Inflammatory macrophage treated with lipopolysaccharide for 4 hours (primary cell): ENCODE data around the gene EPAS1.

Experiments
- DNase-seq: peaks from one replicate; pipeline ENCODE4 v3.0.0-alpha.2; 2020

The EPAS1 gene

DNA sequence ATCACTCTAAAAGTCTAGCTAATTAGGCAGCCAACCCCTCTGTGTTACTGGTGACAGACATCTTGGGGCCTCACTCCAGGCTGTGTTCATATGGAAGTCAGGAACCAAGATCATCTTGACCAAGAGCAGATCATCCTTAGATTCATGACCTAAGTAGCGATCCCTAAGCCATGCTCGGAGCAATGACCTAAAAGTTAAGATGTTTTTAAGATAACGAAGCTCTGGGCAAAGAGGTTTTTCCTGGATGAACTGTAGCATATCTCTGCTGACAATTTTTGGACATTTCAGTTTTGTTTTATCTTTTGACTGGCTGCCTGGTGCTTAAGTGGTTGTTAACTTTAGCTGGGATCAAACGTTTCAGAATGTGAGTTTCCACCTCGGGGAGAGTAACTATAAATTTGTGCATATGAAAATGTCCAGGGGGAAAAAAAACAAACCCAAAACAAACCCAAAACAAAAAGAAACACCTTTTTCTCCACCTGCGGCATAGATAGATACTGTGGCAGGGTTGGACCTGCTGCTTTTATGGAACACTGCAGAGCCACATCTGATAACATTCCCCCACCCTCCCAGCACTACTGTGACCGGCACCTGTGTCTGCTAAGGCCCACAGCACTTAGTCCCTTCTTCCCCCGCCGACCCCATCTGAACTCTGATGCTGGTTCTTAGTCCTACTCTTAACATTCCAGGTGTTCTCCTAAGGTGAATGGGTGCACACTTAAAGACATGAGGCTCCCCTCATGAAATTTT lies 45.5 kb downstream of the EPAS1 start:
- no peak for DNase-seq

GRCh38 chr2:46344706-46345105 lies 47.5 kb downstream of the EPAS1 start:
- no peak for DNase-seq

DNA sequence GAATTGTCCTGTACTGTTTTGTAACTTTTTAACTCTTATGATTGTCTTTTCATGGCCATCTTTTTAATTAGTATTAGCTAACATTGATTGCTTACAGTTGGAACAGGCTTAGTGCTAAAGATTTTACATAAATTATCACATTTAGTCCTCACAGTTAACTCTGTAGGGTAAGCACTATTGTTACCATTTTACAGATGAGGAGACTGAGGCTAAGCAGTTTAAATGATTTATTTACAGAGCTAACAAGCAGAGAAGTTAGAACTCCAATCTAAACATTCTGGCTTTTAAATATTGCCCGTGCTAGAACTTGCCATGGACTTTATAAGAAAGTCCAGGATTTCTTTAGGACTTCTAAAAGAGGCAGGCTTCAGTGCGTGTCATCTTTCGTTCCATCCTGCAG lies 48.6 kb downstream of the EPAS1 start:
- no peak for DNase-seq

- DNase-seq, result no peak
Observed at GRCh38 chr2:46346719-46347118, 49.5 kb downstream of the EPAS1 start.

GRCh38 chr2:46347648-46348280 lies 50.6 kb downstream of the EPAS1 start:
- no peak for DNase-seq

- DNase-seq, result no peak
Observed at GRCh38 chr2:46349115-46349547, 51.9 kb downstream of the EPAS1 start.

- DNase-seq, result no peak
Observed at GRCh38 chr2:46350029-46350689, 53.0 kb downstream of the EPAS1 start.

DNA sequence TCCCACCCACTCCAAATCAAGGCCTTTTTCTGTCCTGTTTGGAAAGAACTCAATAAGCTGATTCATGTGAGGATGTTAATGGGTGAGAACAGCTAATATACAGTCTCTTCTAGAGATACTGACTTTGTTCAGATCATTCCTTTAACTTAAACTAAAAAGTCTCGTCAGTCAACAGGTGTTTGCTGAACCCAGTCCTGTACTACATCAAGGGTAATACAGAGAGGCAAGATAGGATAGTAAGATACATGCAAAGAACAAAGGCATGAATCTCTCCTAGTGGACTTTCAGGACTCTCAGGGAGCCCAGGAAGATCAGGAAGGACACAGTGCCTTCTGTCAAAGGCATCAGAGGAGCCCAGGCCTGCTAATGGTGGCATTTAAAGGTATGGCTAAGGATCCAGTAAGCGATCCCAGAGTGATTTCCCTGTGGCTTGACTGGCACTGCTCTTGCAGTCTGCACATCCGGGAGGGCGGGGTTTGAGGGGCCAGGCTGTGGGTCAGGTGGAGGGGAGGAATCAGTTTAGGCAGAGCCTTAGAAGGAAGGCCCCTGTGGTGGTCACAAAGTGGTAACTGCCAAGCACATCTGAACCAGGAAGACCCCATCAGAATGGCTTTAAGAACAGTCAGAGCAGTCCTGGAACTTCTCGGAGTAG lies 54.0 kb downstream of the EPAS1 start:
- no peak for DNase-seq

DNA sequence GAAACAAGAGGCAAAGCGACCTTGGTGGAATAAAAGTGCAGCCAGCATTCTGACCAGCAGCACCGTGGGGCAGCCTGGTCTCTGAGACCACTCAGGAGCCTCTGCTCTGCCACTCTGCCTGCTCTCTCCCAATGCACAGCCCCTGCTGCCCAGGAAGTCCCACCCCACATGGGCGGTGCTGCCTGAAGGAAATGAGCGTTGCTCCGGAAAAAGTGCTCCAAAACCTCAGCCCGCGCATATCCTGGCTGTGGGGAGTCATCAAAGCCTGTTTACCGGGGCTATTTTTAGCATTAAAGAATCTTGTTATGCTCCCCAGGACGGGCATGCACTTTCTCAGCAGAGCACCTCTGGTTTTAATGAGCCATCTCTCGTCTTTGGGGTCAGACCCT lies 54.5 kb downstream of the EPAS1 start:
- no peak for DNase-seq

- no peak for DNase-seq
Observed at GRCh38 chr2:46352621-46353020, 55.4 kb downstream of the EPAS1 start.

DNA sequence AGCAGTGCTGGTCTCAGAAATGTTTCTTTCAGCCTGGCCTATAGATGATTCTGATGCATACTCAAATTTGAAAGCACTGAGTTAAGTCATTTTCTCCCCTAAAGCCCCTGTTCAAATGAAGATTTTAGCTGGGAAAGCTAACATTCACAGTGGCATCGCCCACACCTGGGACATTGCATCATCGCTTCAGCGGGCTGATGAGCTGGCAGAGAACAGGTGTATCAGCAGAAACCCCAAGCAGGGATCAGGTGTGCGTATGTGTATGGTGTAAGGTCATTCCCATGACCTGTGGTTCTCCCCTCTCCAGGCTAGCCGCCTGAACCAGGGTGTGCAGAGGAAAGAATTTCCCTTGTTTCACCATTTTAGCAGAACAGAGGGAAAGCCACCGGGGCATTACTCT lies 56.3 kb downstream of the EPAS1 start:
- DNase-seq, result no peak

GRCh38 chr2:46355756-46356155 lies 58.5 kb downstream of the EPAS1 start:
- no peak for DNase-seq

DNA sequence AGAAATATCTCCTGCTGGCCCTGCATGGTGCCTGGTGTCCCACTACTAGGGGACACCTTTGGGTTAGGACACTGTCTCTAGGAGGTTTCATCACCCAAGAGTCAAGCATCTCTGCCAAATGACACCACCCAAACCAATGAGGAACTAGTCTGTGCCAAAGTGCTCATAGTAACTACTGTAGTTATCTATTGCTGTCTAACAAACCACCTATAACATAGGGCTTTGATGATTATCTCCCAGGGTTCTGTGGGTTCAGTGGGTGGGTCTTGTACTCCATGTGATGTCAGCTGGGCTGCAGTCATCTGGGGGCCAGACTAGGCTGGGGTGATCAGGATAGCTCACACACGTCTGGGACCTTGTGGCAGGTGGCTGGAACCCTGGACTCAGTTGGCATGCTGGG lies 59.8 kb downstream of the EPAS1 start:
- DNase-seq, result no peak

GRCh38 chr2:46358713-46359112 lies 61.5 kb downstream of the EPAS1 start:
- DNase-seq, result no peak

GRCh38 chr2:46360303-46360702 lies 63.1 kb downstream of the EPAS1 start:
- DNase-seq, result no peak

- peak; percentile 7 for DNase-seq
Observed at GRCh38 chr2:46361920-46362666, 64.9 kb downstream of the EPAS1 start.

GRCh38 chr2:46362667-46363012 lies 65.4 kb downstream of the EPAS1 start:
- DNase-seq, result no peak

GRCh38 chr2:46363535-46364170 lies 66.4 kb downstream of the EPAS1 start:
- peak; percentile 85 for DNase-seq

DNA sequence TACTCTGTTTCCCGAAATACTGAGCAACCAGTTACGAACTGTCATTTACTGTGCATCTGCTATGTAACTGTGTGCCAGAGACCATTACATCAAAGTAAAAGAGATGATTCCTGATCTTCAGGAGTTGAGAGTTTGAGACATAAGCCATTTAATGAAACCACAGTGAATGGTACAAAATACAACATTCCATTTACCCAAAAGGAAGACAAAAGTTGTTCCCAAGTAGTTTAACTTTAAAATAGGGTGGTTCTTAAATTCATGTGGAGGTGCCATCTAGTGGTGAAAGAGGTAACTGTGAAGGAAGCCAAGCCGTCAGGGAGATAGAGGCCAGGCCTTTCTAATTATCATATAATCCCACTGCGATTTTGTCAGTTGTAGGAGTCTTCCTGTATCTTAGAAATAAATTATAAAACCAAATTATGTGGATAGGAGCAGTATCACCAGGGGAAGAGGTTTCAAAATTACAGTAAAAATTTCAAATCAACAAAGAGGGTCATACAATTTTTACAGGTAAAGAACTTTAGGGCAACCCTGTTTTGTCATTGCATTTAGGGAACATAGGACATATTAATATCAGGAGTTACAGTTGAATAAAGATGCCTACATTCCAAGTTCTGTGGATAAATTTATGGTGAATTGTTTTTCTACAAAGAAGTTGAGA lies 67.7 kb downstream of the EPAS1 start:
- peak; percentile 61 for DNase-seq

DNA sequence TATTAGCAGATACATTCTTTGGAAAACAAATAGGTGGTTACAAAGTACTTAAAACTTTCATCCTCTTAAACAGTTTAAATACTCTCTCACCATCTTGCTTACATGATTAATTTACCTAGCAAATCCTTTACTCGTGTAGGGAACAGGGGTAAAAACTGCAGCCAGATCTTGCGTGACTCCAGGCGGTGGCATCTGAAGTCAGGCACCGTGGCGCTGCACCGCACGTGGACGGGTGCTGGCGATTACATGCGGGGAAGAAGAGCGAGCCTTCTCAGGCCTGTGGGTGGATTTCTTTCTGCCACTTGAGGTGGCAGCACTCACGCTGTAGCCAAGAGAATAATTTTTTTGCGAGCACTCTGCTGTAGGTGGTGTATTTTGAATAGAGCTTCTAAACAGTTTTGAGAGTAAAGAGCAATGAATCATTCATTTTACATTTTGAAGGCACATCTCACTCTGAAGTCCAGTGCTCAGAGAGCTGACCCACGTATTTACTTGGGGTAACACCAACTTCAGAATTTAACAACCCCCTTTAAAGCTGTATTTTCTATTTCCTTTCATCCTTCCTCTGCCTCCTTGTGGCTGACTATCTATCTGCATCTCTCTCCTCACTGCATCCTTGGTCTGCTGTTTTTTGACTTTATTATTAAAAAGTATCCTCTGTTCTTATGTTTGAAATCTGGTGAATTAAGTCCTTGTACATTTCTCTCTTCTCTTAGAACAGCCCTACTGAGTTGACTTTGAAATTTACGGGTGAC lies 68.9 kb downstream of the EPAS1 start:
- DNase-seq, result no peak

DNA sequence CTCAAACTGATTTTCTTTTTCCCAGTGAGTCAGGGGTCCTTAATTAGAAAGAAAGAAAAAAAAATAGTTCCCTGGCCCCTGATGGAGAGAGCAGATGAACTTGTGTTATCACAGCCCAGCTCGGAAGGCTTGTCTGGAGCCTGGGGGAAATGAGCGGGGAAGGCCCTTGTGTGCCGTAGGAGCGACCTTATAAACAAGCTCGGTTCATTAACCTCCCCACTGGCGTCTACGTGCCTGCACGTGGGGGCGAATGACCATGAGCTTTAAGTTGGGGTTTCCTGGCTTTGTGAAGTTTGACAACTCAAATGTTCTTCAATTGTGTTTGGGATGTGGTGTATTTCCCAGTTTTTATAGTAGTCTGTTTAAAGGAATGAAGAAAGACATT lies 69.5 kb downstream of the EPAS1 start:
- no peak for DNase-seq
